Spleen (tissue), 11 donors: Measurements from ENCODE around the gene KIF19. TPM values are rescaled to one million over a fixed set of nuclear protein-coding genes. Genes with fewer than 3 reads are reported as not detected.
A peak's percentile ranks its signal among the peaks of the same experiment; 100 is the strongest.

Source experiments
- DNase-seq: peaks from one replicate; pipeline ENCODE4 v3.0.0-alpha.2; 2020
- H3K27ac ChIP-seq, 8 donors: fragments of 200-600 bp; sonication (generic) in 7 of 8; 1 replicate in 4 of 8; 2 replicates in 4 of 8; pipeline versions ENCODE4 v1.5.0 to v1.8.0; 2016 to 2021; ENCODE audit warnings: inconsistent platforms in 4 of 8, mild to moderate bottlenecking in 4 of 8, moderate library complexity in 1 of 8
- H3K27me3 ChIP-seq, 7 donors: fragments of 200-600 bp; sonication (generic) in 6 of 7; replicated peaks in 1 of 7; 1 replicate in 4 of 7; 2 replicates in 3 of 7; pipeline versions ENCODE4 v1.5.0 to v1.8.0; 2016 to 2021; ENCODE audit warnings: inconsistent platforms in 3 of 7, mild to moderate bottlenecking in 1 of 7
- H3K36me3 ChIP-seq, 6 donors: fragments of 200-600 bp; sonication (generic) in 5 of 6; 1 replicate in 4 of 6; 2 replicates in 2 of 6; pipeline versions ENCODE4 v1.5.0 to v1.8.0; 2016 to 2021; ENCODE audit warnings: inconsistent platforms in 2 of 6
- H3K4me1 ChIP-seq, 6 donors: fragments of 200-600 bp; sonication (generic) in 5 of 6; 1 replicate in 3 of 6; 2 replicates in 3 of 6; pipeline versions ENCODE4 v1.5.0 to v1.8.0; 2016 to 2021; ENCODE audit warnings: inconsistent platforms in 3 of 6
- H3K4me3 ChIP-seq, 8 donors: fragments of 200-600 bp; sonication (generic) in 7 of 8; 1 replicate in 4 of 8; 2 replicates in 4 of 8; pipeline versions ENCODE4 v1.5.0 to v1.8.0; 2016 to 2021; ENCODE audit warnings: inconsistent platforms in 4 of 8, mild to moderate bottlenecking in 4 of 8, moderate library complexity in 2 of 8
- H3K9me3 ChIP-seq, 8 donors: fragments of 200-600 bp; sonication (generic) in 7 of 8; 1 replicate in 4 of 8; 2 replicates in 4 of 8; pipeline versions ENCODE4 v1.5.0 to v1.8.0; 2016 to 2021; ENCODE audit warnings: inconsistent platforms in 4 of 8
- CTCF ChIP-seq, 11 experiments: fragments of 200-600 bp in 7 of 11; fragments of 450-650 bp in 4 of 11; sonication (generic) in 4 of 11; IDR thresholded peaks in 8 of 11; conservative IDR thresholded peaks in 3 of 11; 1 replicate in 7 of 11; 2 replicates in 4 of 11; pipeline versions ENCODE4 v1.4.0 to v1.8.0; 2016 to 2021; ENCODE audit warnings: antibody characterized with exemption in 11 of 11, inconsistent platforms in 4 of 11, mild to moderate bottlenecking in 1 of 11
- POLR2A ChIP-seq, 3 donors: fragments of 450-650 bp; IDR thresholded peaks; one replicate each; pipeline ENCODE4 v1.5.1; 2017; ENCODE audit warnings: antibody characterized with exemption in 3 of 3, mild to moderate bottlenecking in 1 of 3
- POLR2AphosphoS5 ChIP-seq, 3 donors: sonication (generic); formaldehyde crosslinking; IDR thresholded peaks; one replicate each; pipeline ENCODE4 v1.5.1; 2017; ENCODE audit warnings: antibody characterized with exemption in 3 of 3
- WGBS, 5 donors: extraction: QIAGEN DNeasy Blood & Tissue Kit in 3 of 5; methylation state at CpG; one replicate each; pipeline versions ENCODE4 v1.1.5 to v1.1.7; 2013 to 2018; 5-methylcytosine and 5-hydroxymethylcytosine counted together
- intact Hi-C: fragments of 100-400 bp; cut with DNase I; formaldehyde crosslinking; loops from one replicate; pipeline ENCODE4 v1.15.0; 2023; ENCODE audit warnings: low total_unique reads
- polyA plus RNA-seq, 3 donors: library from polyadenylated mRNA; stranded (reverse); fragments of 200-250 nt; gene quantifications; one replicate each; pipeline ENCODE4 v1.2.1, GENCODE V29; 2013
- total RNA-seq, 7 donors: library from RNA; depleted of rRNA in 3 of 7; stranded (reverse); fragments of >200 nt in 3 of 7; fragmentation: NEBNext Ultra II Directional in 4 of 7; extraction: Animal tissue kit (Norgen Biotek cat#: 25700) in 4 of 7; gene quantifications; one replicate each; pipeline versions ENCODE4 v1.1.0 to v1.2.1, GENCODE V29; 2016 to 2021
- donor health status: healthy with polysubstance abuse.
- donor health status: DM: no; HTN: no; CAD: no; lungs with moderate emphysema.
- donor health status: DM: no; HTN: no; CAD: no.
- donor health status: Bipolar disorder and iron deficiency.
- donor health status: healthy.
- donor health status: DM: no; HTN: no; CAD: no.
- donor health status: DM: yes; HTN: yes; CAD: no.

Gene KIF19
- total and polyA plus RNA-seq, 10 donors, result 5.7 to 48.2 (median 22.6) TPM

DNA sequence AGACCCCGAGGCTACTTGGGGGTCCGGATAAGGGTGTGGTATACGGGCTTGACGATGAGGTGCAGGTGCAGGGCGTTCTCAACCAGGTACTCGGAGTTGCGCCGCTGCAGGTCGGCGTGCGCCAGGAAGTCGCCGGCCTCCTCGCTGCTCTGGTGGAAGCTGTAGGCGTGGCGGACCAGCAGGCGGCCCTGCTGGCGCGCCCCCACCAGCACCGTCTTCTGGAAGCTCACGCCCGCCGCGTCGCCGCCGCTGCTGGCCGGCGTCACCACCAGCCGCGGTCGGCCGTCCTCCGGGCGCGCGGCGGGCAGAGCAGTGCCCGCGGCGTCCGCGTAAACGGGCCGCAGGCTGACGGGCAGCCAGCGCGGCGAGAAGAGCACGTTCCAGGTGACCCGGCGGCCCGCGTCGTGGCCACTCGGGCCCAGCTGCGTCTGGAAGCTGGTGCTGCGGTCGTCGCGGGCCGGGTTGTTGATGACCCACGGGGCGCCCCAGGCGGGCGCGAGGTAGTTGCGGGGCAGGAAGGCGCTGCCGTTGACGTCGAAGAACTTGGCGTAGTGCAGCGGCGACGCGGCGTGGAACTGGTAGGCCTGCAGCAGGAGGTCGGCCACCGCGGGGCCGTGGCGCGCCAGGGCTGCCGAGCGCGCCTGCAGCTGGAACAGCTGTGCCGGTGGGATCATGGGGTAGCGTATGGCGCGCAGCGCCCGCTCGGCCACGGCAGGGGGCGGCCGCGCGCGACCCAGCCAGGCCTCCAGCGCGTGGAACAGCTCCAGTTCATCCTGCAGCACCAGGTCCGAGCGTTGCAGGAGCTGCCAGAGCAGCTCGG is 30.8 kb downstream of the KIF19 start:
- Histone ChIP-seq H3K27ac (peak overlapping the region in 4 of 8 donors; percentile 23 to 48 (median 38)), H3K36me3 (no peaks in the 10 kb centered on the region), H3K27me3 (peaks cover 6 to 100% (median 65%) of the 10 kb centered on the region in 7 donors), H3K4me1 (peaks cover 6 to 68% (median 44%) of the 10 kb centered on the region in 6 donors), H3K9me3 (no peaks in the 10 kb centered on the region), H3K4me3 (peak overlapping the region in 7 of 8 donors; percentile 25 to 64 (median 29))
- intact Hi-C loops, result loop anchor here (5.0 kb wide), 1 partner anchor 55 kb away; no protein-coding TSS in a partner anchor
- no peak for DNase-seq
- TF ChIP-seq CTCF (IDR thresholded peaks at IDR 0.05 in 8 of 11, conservative IDR thresholded peaks at IDR 0.05 in 3 of 11), result peak in 1 of 11 experiments; percentile 24
- TF ChIP-seq POLR2A (IDR thresholded peaks at IDR 0.05), result no peak
- TF ChIP-seq POLR2AphosphoS5 (IDR thresholded peaks at IDR 0.05), result peak in 2 of 3 donors; percentile 39 to 41
- 0 to 3% (median 2%) methylated on average over 24 to 105 of the region's 105 CpGs for WGBS, 5 donors

- intact Hi-C loops, result loop anchor here (5.0 kb wide), 1 partner anchor 55 kb away; no protein-coding TSS in a partner anchor
- H3K27me3 ChIP-seq, result peaks cover 6 to 100% (median 59%) of the 10 kb centered on the region in 7 donors
- H3K4me1 ChIP-seq, result peaks cover 6 to 65% (median 46%) of the 10 kb centered on the region in 6 donors
- TF ChIP-seq POLR2A (IDR thresholded peaks at IDR 0.05) (no peak), CTCF (IDR thresholded peaks at IDR 0.05 in 8 of 11, conservative IDR thresholded peaks at IDR 0.05 in 3 of 11) (no peak), POLR2AphosphoS5 (IDR thresholded peaks at IDR 0.05) (no peak)
- no peaks in the 10 kb centered on the region for H3K36me3 ChIP-seq
- peak overlapping the region in 1 of 8 donors; percentile 43 for H3K27ac ChIP-seq
- peak overlapping the region in 7 of 8 donors; percentile 25 to 64 (median 29) for H3K4me3 ChIP-seq
- 23 to 83% (median 31%) methylated on average over 4 to 32 of the region's 32 CpGs for WGBS, 5 donors
- DNase-seq, result no peak
- H3K9me3 ChIP-seq, result no peaks in the 10 kb centered on the region
These were observed 31.4 kb downstream of the KIF19 start for GRCh38 chr17:74357466-74357809.

- no peak for TF ChIP-seq POLR2AphosphoS5 (IDR thresholded peaks at IDR 0.05)
- TF ChIP-seq POLR2A (IDR thresholded peaks at IDR 0.05), result no peak
- no peak for TF ChIP-seq CTCF (IDR thresholded peaks at IDR 0.05 in 8 of 11, conservative IDR thresholded peaks at IDR 0.05 in 3 of 11)
- intact Hi-C loops, result loop anchor here (5.0 kb wide), 1 partner anchor 56 kb away; no protein-coding TSS in a partner anchor
- Histone ChIP-seq H3K36me3 (no peaks in the 10 kb centered on the region), H3K4me1 (peaks cover 6 to 53% (median 37%) of the 10 kb centered on the region in 6 donors), H3K27me3 (peaks cover 6 to 96% (median 48%) of the 10 kb centered on the region in 7 donors), H3K27ac (no peak overlapping the region), H3K9me3 (no peaks in the 10 kb centered on the region), H3K4me3 (no peak overlapping the region)
- WGBS, 5 donors, result 74 to 88% (median 83%) methylated on average over 9 of the region's 9 CpGs
- DNase-seq, result no peak
These were observed 32.7 kb downstream of the KIF19 start for GRCh38 chr17:74358697-74359096.

DNA sequence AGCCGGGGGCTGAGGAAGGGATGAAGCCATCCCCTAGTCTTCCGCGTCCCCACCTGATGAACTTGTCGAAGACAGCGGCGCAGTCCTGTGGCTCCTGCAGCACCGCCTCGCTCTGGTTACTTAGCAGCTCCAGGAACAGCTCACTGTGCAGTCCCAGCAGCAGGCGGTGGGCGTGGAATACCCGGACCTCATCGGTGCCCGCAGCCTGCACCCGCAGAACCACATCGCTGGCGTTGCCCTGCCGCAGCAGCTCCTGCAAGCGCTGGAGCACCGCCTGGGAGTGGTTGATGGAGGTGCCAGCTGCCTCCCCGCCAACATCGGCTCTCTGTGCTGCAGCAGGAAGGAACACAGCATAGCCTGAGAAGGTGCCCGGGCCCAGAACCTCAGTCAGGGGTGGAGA is 33.9 kb downstream of the KIF19 start:
- Histone ChIP-seq H3K27me3 (peaks cover 6 to 84% (median 37%) of the 10 kb centered on the region in 7 donors), H3K36me3 (no peaks in the 10 kb centered on the region), H3K4me3 (no peak overlapping the region), H3K9me3 (no peaks in the 10 kb centered on the region), H3K27ac (no peak overlapping the region), H3K4me1 (peaks cover 6 to 41% (median 27%) of the 10 kb centered on the region in 6 donors)
- WGBS, 5 donors, result 90 to 96% (median 93%) methylated on average over 9 to 22 of the region's 22 CpGs
- no peak for TF ChIP-seq POLR2A (IDR thresholded peaks at IDR 0.05)
- no peak for TF ChIP-seq CTCF (IDR thresholded peaks at IDR 0.05 in 8 of 11, conservative IDR thresholded peaks at IDR 0.05 in 3 of 11)
- TF ChIP-seq POLR2AphosphoS5 (IDR thresholded peaks at IDR 0.05), result no peak
- intact Hi-C loops, result loop anchor here (5.0 to 10.0 kb wide), 2 partner anchors 58 to 145 kb away; partner anchors contain the start of gene TTYH2
- no peak for DNase-seq
